ENCODE measurements around the gene VSX2. TPM values are rescaled to one million over a fixed set of nuclear protein-coding genes. Genes with fewer than 3 reads are reported as not detected.

The VSX2 gene
- total and polyA plus RNA-seq, 2 of the 13 experiments (the other 11 are each of a cell fraction or from before 2014, with no cell fraction given): 0.05 TPM; not detected in 1

DNA sequence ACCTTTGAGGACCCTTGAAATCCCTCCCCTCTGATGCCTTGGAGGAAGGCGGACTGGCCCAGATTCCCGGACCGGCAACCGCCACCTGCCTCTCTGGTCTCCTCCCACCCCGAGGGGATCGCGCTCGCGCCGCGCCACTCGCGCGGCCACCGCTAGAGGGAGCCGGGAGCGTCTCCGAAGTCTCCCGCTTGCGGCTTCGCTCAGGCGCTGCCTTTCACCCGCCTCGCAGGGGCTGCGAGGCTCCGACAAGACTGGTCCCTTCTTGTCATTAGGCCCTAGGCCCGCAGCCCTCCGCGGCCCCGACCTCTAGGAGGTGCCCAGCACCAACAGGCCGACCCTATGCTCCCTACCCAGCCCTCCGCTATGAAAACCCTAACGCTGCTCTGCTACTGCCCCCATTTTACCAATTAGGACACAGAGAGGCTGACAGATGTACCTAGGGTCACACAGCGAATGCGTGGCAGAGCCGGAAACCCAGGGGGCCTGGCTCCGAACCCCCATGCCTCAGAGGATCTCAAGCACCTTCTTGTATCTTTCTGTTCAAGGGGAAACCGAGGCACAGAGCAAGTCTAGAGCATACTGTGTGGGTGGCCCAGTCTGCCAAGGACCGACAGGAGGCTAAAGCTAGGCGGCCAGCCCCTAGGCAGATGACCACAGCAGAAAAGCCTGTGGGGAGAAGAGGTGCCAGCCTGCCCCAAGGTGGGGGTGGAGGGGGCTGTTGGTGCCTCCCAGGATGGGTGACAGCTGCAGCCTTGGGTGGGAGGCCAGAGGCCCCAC is 21.4 kb upstream of the VSX2 start (continued):
- TF ChIP-seq MAFG (CRISPR knock-in tag; IDR thresholded peaks at IDR 0.05): no peak
- TF ChIP-seq TSC22D2 (CRISPR knock-in tag; IDR thresholded peaks at IDR 0.05; ENCODE audit: borderline replicate concordance): no peak
- no peak for TF ChIP-seq SNAPC4 (CRISPR knock-in tag; IDR thresholded peaks at IDR 0.05)
- TF ChIP-seq, protein P1, sequence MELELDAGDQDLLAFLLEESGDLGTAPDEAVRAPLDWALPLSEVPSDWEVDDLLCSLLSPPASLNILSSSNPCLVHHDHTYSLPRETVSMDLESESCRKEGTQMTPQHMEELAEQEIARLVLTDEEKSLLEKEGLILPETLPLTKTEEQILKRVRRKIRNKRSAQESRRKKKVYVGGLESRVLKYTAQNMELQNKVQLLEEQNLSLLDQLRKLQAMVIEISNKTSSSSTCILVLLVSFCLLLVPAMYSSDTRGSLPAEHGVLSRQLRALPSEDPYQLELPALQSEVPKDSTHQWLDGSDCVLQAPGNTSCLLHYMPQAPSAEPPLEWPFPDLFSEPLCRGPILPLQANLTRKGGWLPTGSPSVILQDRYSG (CRISPR knock-in tag; IDR thresholded peaks at IDR 0.05): no peak
- no peak for TF ChIP-seq GMEB1 (CRISPR knock-in tag; IDR thresholded peaks at IDR 0.05; ENCODE audit: borderline replicate concordance)
- no peak for TF ChIP-seq ZNF235 (CRISPR knock-in tag; IDR thresholded peaks at IDR 0.05; ENCODE audit: borderline replicate concordance)
- no peak for TF ChIP-seq FOXA1 (IDR thresholded peaks at IDR 0.05)
- no peak for TF ChIP-seq FOXA1 (CRISPR knock-in tag; IDR thresholded peaks at IDR 0.05)
- TF ChIP-seq ZNF563 (CRISPR knock-in tag; IDR thresholded peaks at IDR 0.05): no peak
- TF ChIP-seq EZH2 (conservative IDR thresholded peaks at IDR 0.05; ENCODE audit: low read depth, low read length): no peak
- TF ChIP-seq ZBTB26 (CRISPR knock-in tag; IDR thresholded peaks at IDR 0.05; ENCODE audit: borderline replicate concordance): no peak
- TF ChIP-seq CREM (IDR thresholded peaks at IDR 0.05): no peak
- no peak for TF ChIP-seq CREM (CRISPR knock-in tag; IDR thresholded peaks at IDR 0.05)
- TF ChIP-seq, protein P2, sequence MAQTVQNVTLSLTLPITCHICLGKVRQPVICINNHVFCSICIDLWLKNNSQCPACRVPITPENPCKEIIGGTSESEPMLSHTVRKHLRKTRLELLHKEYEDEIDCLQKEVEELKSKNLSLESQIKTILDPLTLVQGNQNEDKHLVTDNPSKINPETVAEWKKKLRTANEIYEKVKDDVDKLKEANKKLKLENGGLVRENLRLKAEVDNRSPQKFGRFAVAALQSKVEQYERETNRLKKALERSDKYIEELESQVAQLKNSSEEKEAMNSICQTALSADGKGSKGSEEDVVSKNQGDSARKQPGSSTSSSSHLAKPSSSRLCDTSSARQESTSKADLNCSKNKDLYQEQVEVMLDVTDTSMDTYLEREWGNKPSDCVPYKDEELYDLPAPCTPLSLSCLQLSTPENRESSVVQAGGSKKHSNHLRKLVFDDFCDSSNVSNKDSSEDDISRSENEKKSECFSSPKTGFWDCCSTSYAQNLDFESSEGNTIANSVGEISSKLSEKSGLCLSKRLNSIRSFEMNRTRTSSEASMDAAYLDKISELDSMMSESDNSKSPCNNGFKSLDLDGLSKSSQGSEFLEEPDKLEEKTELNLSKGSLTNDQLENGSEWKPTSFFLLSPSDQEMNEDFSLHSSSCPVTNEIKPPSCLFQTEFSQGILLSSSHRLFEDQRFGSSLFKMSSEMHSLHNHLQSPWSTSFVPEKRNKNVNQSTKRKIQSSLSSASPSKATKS (CRISPR knock-in tag; IDR thresholded peaks at IDR 0.05): no peak
- no peak for TF ChIP-seq ZFAT (CRISPR knock-in tag; conservative IDR thresholded peaks at IDR 0.05)
- TF ChIP-seq PBX2 (CRISPR knock-in tag; IDR thresholded peaks at IDR 0.05): no peak
- no peak for TF ChIP-seq ZNF616 (CRISPR knock-in tag; IDR thresholded peaks at IDR 0.05; ENCODE audit: low read depth)

All from HepG2 (cell line).